Peyer's patch (tissue), 4 donors: Measurements from ENCODE around the gene ATP11A. TPM values are rescaled to one million over a fixed set of nuclear protein-coding genes. Genes with fewer than 3 reads are reported as not detected.

Experiments
- DNase-seq, 3 donors: peaks; one replicate each; pipeline ENCODE4 v3.0.0-alpha.2; 2017 to 2019
- H3K27ac ChIP-seq, 4 donors: fragments of 200-600 bp; sonication (generic); one replicate each; pipeline ENCODE4 v1.5.1; 2016 to 2019
- H3K27me3 ChIP-seq, 2 donors: fragments of 200-600 bp; sonication (generic); one replicate each; pipeline ENCODE4 v1.5.1; 2019
- H3K36me3 ChIP-seq, 3 donors: fragments of 200-600 bp; sonication (generic); one replicate each; pipeline ENCODE4 v1.5.1; 2016 to 2019
- H3K4me1 ChIP-seq, 4 donors: fragments of 200-600 bp; sonication (generic); one replicate each; pipeline ENCODE4 v1.5.1; 2016 to 2019
- H3K4me3 ChIP-seq, 4 donors: fragments of 200-600 bp; sonication (generic); 1 replicate in 3 of 4; 2 replicates in 1 of 4; pipeline ENCODE4 v1.5.1; 2016 to 2019; ENCODE audit warnings: mild to moderate bottlenecking in 1 of 4
- H3K9me3 ChIP-seq, 4 donors: fragments of 200-600 bp; sonication (generic); one replicate each; pipeline ENCODE4 v1.5.1; 2016 to 2019; ENCODE audit warnings: mild to moderate bottlenecking in 1 of 4
- CTCF ChIP-seq, 6 experiments: fragments of 450-650 bp in 4 of 6; fragments of 200-600 bp in 2 of 6; sonication (generic) in 1 of 6; IDR thresholded peaks; one replicate each; pipeline ENCODE4 v1.5.1; 2017 to 2019; ENCODE audit warnings: antibody characterized with exemption in 6 of 6, mild to moderate bottlenecking in 3 of 6, moderate library complexity in 1 of 6
- POLR2A ChIP-seq, 2 donors: fragments of 450-650 bp; IDR thresholded peaks; one replicate each; pipeline ENCODE4 v1.5.1; 2017; ENCODE audit warnings: antibody characterized with exemption in 2 of 2, mild to moderate bottlenecking in 2 of 2, moderate library complexity in 2 of 2
- total RNA-seq, 4 donors: library from RNA; depleted of rRNA; stranded (reverse); fragments of >200 nt; gene quantifications; one replicate each; pipeline ENCODE4 v1.1.0, GENCODE V29; 2016

ATP11A gene
- total RNA-seq, 4 donors from 2014 or later: 33.1 to 64.2 (median 53.7) TPM

- no peak overlapping the region for H3K4me3 ChIP-seq
- TF ChIP-seq POLR2A (IDR thresholded peaks at IDR 0.05) (no peak), CTCF (IDR thresholded peaks at IDR 0.05) (no peak)
- no peak for DNase-seq
- H3K36me3 ChIP-seq: no peaks in the 10 kb centered on the region
- no peaks in the 10 kb centered on the region for H3K4me1 ChIP-seq
- H3K27ac ChIP-seq: no peak overlapping the region
- no peaks in the 10 kb centered on the region for H3K9me3 ChIP-seq
- no peaks in the 10 kb centered on the region for H3K27me3 ChIP-seq
These were observed 60.7 kb downstream of the ATP11A start for GRCh38 chr13:112750570-112750969.

DNA sequence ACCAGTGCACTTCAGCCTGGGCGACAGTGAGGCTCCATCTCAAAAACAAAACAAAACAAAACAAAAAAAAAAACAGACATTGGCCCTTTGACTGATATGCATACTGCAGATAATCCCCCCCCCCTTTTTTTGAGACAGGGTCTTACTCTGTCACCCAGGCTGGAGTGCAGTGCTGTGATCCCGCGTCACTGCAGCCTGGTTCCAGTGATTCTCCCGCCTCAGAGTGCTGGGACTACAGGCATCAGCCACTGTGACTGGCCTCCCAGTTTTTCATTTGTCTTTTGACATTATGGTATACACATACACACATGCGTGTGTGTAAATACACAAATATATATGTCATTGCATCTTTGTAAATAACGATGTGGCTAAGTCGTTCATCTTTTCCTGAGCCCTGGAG is 61.8 kb downstream of the ATP11A start:
- H3K9me3 ChIP-seq: no peaks in the 10 kb centered on the region
- DNase-seq: no peak
- no peak for TF ChIP-seq CTCF (IDR thresholded peaks at IDR 0.05)
- no peak for TF ChIP-seq POLR2A (IDR thresholded peaks at IDR 0.05)
- no peaks in the 10 kb centered on the region for H3K36me3 ChIP-seq
- no peaks in the 10 kb centered on the region for H3K27me3 ChIP-seq
- H3K27ac ChIP-seq: no peak overlapping the region
- no peak overlapping the region for H3K4me3 ChIP-seq
- H3K4me1 ChIP-seq: no peaks in the 10 kb centered on the region

- H3K36me3 ChIP-seq: no peaks in the 10 kb centered on the region
- TF ChIP-seq POLR2A (IDR thresholded peaks at IDR 0.05): no peak
- no peak for TF ChIP-seq CTCF (IDR thresholded peaks at IDR 0.05)
- DNase-seq: no peak
- H3K27ac ChIP-seq: no peak overlapping the region
- H3K9me3 ChIP-seq: no peaks in the 10 kb centered on the region
- no peaks in the 10 kb centered on the region for H3K27me3 ChIP-seq
- H3K4me1 ChIP-seq: no peaks in the 10 kb centered on the region
- no peak overlapping the region for H3K4me3 ChIP-seq
These were observed 62.4 kb downstream of the ATP11A start for GRCh38 chr13:112752211-112752610.

DNA sequence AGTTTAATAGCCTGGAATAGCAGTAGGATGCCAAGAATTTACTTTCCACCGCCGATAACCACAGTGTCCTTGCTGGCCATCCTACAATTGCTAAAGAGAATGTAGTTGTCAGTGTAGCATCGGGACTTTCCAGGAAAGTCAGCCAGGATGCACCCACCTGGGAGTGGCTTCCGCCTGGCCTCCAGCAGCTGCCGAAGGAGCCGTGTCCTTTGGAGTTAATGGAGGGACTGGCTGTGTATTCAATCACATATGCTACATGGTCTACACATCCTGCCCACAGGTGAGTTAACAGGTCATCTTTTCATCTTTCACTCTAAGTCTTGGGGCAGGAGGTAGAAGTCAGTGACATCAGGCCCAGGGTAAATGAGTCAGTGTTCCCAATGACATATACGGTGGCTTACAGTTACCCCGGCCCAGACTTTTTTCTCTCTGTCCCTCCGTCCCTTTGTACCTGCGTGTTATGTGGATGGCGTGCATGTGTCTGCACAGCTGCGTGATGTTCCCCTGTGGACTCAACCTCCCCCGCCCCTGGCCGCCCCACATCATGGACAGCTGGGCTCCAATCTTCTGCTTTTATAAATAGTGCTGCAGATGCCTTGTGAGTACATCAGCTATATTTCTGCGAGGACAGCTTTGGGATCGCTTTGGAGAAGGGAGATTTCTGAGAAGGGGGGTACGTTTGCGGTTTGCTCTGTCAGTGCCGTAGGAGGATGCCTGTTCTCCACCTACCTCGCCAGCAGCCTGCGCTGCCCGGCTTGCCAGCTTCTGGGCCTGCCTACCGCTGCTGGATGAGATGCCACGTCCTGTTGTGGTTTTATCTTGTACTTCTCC is 63.1 kb downstream of the ATP11A start:
- Histone ChIP-seq H3K4me3 (no peak overlapping the region), H3K36me3 (no peaks in the 10 kb centered on the region), H3K9me3 (no peaks in the 10 kb centered on the region), H3K4me1 (no peaks in the 10 kb centered on the region), H3K27me3 (no peaks in the 10 kb centered on the region), H3K27ac (no peak overlapping the region)
- DNase-seq: no peak
- no peak for TF ChIP-seq POLR2A (IDR thresholded peaks at IDR 0.05)
- TF ChIP-seq CTCF (IDR thresholded peaks at IDR 0.05): no peak

DNA sequence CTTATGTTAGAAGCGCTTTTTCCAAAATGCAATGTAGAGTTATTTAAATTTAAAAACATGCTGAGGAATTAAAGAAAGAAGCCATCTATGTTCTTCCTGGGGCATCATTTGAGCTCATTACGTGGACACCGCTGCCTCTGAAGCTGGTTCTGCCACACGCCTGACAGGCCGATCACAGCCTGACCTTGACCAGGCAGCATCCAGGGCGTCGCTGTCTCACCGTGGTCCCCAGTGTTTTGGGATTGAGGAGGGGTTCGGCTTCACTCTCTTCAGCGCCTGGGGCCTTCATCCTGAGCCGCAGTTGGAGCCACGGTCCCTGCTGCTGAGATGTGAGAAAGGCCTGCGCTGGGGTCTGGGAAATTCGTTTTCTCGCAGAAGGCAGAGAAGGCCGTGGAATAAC is 64.0 kb downstream of the ATP11A start:
- Histone ChIP-seq H3K4me1 (no peaks in the 10 kb centered on the region), H3K36me3 (no peaks in the 10 kb centered on the region), H3K27ac (no peak overlapping the region), H3K9me3 (no peaks in the 10 kb centered on the region), H3K27me3 (no peaks in the 10 kb centered on the region), H3K4me3 (no peak overlapping the region)
- DNase-seq: no peak
- TF ChIP-seq POLR2A (IDR thresholded peaks at IDR 0.05): no peak
- no peak for TF ChIP-seq CTCF (IDR thresholded peaks at IDR 0.05)
